H1 (cell line): ENCODE results near the gene SORBS1. TPM values are rescaled to one million over a fixed set of nuclear protein-coding genes. Genes with fewer than 3 reads are reported as not detected.

Experiments used
- SIN3A ChIP-seq, 2 experiments: IDR thresholded peaks in 1 of 2; conservative IDR thresholded peaks in 1 of 2; 2 replicates each; pipeline ENCODE4 v1.6.1; 2011 to 2012; ENCODE audit warnings: low read length in 2 of 2, improper control_type of control experiment in 1 of 2, low read depth in 1 of 2, mild to moderate bottlenecking in 1 of 2
- polyA plus RNA-seq, 7 experiments: library from polyadenylated mRNA; depleted of rRNA in 3 of 7; stranded (reverse) in 5 of 7; unstranded in 2 of 7; fragments of >200 nt in 5 of 7; fragments of 200-250 nt in 2 of 7; gene quantifications; 1 replicate in 5 of 7; 2 replicates in 1 of 7; 4 replicates in 1 of 7; pipeline versions ENCODE4 v1.2.1 to v1.2.3, GENCODE V29; 2011 to 2013; ENCODE audit warnings: missing spikeins in 2 of 7, mixed read lengths in 2 of 7
- total RNA-seq: library from RNA; stranded (reverse); fragmentation: NEBNext Ultra II Directional; extraction: Animal tissue kit (Norgen Biotek cat#: 25700); gene quantifications from 2 replicates; pipeline ENCODE4 v1.2.1, GENCODE V29; 2021

SORBS1 gene
- total and polyA plus RNA-seq, 2 of the 8 experiments (the other 6 are each of a cell fraction or from before 2014, with no cell fraction given): 16.0 to 35.0 TPM

- no peak for TF ChIP-seq SIN3A (conservative IDR thresholded peaks at IDR 0.05 in 1 of 2, IDR thresholded peaks at IDR 0.05 in 1 of 2; ENCODE audit: low read depth in 1 of 2, low read length in 2 of 2)
- TF ChIP-seq, all 59 proteins: peak for 0
Measured at GRCh38 chr10:95284807-95285206, 276.4 kb downstream of the SORBS1 start (continued).
